Peyer's patch (tissue), 4 donors: ENCODE results near the gene PEX1.

Experiments
- POLR2A ChIP-seq, 2 donors: fragments of 450-650 bp; IDR thresholded peaks; one replicate each; pipeline ENCODE4 v1.5.1; 2017; ENCODE audit warnings: antibody characterized with exemption in 2 of 2, mild to moderate bottlenecking in 2 of 2, moderate library complexity in 2 of 2
- TF ChIP-seq, protein P1 (sequence below), 6 experiments: fragments of 450-650 bp in 4 of 6; fragments of 200-600 bp in 2 of 6; sonication (generic) in 1 of 6; IDR thresholded peaks; one replicate each; pipeline ENCODE4 v1.5.1; 2017 to 2019; ENCODE audit warnings: antibody characterized with exemption in 6 of 6, mild to moderate bottlenecking in 3 of 6, moderate library complexity in 1 of 6

- no peak for TF ChIP-seq POLR2A (IDR thresholded peaks at IDR 0.05)
- TF ChIP-seq, protein P1, sequence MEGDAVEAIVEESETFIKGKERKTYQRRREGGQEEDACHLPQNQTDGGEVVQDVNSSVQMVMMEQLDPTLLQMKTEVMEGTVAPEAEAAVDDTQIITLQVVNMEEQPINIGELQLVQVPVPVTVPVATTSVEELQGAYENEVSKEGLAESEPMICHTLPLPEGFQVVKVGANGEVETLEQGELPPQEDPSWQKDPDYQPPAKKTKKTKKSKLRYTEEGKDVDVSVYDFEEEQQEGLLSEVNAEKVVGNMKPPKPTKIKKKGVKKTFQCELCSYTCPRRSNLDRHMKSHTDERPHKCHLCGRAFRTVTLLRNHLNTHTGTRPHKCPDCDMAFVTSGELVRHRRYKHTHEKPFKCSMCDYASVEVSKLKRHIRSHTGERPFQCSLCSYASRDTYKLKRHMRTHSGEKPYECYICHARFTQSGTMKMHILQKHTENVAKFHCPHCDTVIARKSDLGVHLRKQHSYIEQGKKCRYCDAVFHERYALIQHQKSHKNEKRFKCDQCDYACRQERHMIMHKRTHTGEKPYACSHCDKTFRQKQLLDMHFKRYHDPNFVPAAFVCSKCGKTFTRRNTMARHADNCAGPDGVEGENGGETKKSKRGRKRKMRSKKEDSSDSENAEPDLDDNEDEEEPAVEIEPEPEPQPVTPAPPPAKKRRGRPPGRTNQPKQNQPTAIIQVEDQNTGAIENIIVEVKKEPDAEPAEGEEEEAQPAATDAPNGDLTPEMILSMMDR (IDR thresholded peaks at IDR 0.05), result no peak
Measured at GRCh38 chr7:92569137-92569536, 40.8 kb upstream of the PEX1 start.
